ENCODE results near the gene RSPRY1. TPM values are rescaled to one million over a fixed set of nuclear protein-coding genes. Genes with fewer than 3 reads are reported as not detected.

RSPRY1 gene
- total and polyA plus RNA-seq, 5 donors from 2014 or later: 25.7 to 46.4 (median 31.7) TPM

- peaks cover 15 to 63% (median 25%) of the 10 kb centered on the region in 4 donors for H3K4me1 Mint-ChIP-seq
- DNase-seq (no peak), ATAC-seq (ENCODE audit: low read depth in 2 of 2) (no peak)
- no peaks in the 10 kb centered on the region for H3K9me3 Mint-ChIP-seq
- H3K9me3 ChIP-seq (ENCODE audit: control insufficient read depth in 2 of 2, low read length in 2 of 2): no peaks in the 10 kb centered on the region
- H3K36me3 ChIP-seq (ENCODE audit: control insufficient read depth, insufficient read depth, low read length): peaks cover 2% of the 10 kb centered on the region
- no peak overlapping the region for H3K27ac ChIP-seq (ENCODE audit: insufficient read depth, low read length, poor library complexity, severe bottlenecking)
- H3K27ac Mint-ChIP-seq: peak overlapping the region in 1 of 3 donors; percentile 92
- no peaks in the 10 kb centered on the region for H3K27me3 Mint-ChIP-seq
- H3K4me3 Mint-ChIP-seq: no peak overlapping the region
- H3K4me3 ChIP-seq (ENCODE audit: low read depth, low read length): no peak overlapping the region
- H3K36me3 Mint-ChIP-seq: peaks cover 14% of the 10 kb centered on the region
- H3K27me3 ChIP-seq (ENCODE audit: control insufficient read depth, insufficient read depth, low read length): no peaks in the 10 kb centered on the region
- H3K4me1 ChIP-seq (ENCODE audit: control insufficient read depth, insufficient read depth, low read length, poor library complexity, severe bottlenecking): peaks cover 31% of the 10 kb centered on the region
Observed at GRCh38 chr16:57143149-57143921, 42.8 kb upstream of the RSPRY1 start.

DNA sequence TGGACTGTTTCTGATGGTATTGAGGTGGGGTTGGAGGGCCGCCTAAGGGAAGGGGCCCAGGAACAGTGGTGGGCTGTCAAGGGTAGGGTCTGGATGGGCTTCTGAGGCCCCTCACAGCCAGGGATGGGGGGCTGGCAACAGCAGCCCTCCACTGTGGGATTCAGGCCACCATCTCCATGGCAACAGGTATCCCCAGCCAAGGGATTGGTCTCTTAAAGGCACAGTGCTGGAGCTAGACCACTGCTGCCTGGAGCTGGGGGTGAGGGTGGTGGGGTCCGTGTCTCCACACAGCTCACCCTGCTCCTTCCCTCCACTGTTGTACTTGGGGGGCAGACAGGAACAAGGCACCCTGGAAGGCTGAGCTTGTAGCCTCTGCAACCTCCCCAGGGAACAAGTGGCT, 42.1 kb upstream of the RSPRY1 start:
- H3K27ac Mint-ChIP-seq: peak overlapping the region in 1 of 3 donors; percentile 80
- no peaks in the 10 kb centered on the region for H3K9me3 Mint-ChIP-seq
- no peak for ATAC-seq (ENCODE audit: low read depth in 2 of 2)
- H3K36me3 ChIP-seq (ENCODE audit: control insufficient read depth, insufficient read depth, low read length): peaks cover 5% of the 10 kb centered on the region
- no peaks in the 10 kb centered on the region for H3K9me3 ChIP-seq (ENCODE audit: control insufficient read depth in 2 of 2, low read length in 2 of 2)
- DNase-seq: no peak
- H3K27me3 Mint-ChIP-seq: no peaks in the 10 kb centered on the region
- no peaks in the 10 kb centered on the region for H3K27me3 ChIP-seq (ENCODE audit: control insufficient read depth, insufficient read depth, low read length)
- H3K27ac ChIP-seq (ENCODE audit: insufficient read depth, low read length, poor library complexity, severe bottlenecking): no peak overlapping the region
- peaks cover 11 to 59% (median 23%) of the 10 kb centered on the region in 4 donors for H3K4me1 Mint-ChIP-seq
- H3K36me3 Mint-ChIP-seq: peaks cover 12% of the 10 kb centered on the region
- H3K4me1 ChIP-seq (ENCODE audit: control insufficient read depth, insufficient read depth, low read length, poor library complexity, severe bottlenecking): peaks cover 31% of the 10 kb centered on the region
- H3K4me3 Mint-ChIP-seq: no peak overlapping the region
- no peak overlapping the region for H3K4me3 ChIP-seq (ENCODE audit: low read depth, low read length)

DNA sequence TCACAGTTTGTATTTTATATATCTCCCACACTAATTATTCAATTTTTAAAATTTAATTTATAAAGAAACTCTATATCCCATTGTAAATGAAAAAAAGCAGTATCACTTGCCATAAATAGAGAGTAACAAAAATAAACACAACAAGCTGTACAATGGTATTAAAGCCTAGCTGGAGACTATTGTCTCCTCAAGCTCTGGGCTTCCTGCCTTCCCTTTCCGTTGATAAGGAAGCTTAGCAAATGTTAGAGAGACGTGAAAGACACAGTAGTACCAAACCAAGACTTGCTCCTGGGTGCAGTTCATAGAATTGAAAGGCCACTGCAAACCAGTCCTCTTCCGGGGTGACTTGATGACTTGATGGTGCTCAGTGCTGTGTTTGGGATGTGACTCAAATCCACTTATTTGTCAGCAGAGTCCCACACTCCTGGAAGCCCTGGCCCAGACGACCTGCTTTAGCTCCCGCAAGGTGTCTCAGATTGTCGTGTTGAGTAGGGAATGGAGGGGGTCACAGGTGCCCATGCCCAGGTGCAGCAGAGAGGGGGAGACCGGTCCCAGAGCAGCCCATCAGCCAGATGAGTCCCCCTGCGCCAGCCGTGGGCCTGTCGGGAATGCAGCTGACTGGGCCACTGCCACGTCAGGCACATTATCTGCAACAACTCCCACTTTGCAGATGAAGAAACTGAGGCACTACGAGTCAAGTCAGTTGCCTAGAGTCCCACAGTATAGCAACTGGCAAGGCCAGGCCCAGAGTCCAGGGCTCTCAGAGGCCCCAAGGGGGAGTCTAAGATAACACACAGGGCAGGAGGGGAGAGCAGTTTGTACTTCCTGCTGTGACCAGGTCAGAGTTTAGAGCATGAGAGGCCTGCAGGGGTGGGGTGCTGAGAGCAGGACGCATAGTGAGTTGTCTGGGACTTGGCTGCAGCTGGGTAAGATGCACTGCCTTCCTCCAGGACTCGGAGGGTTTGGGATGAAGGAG, 40.8 kb upstream of the RSPRY1 start:
- peak overlapping the region in 1 of 3 donors; percentile 77 for H3K27ac Mint-ChIP-seq
- no peak for DNase-seq
- no peaks in the 10 kb centered on the region for H3K27me3 ChIP-seq (ENCODE audit: control insufficient read depth, insufficient read depth, low read length)
- H3K4me3 Mint-ChIP-seq: no peak overlapping the region
- H3K4me1 Mint-ChIP-seq: peaks cover 6 to 46% (median 18%) of the 10 kb centered on the region in 4 donors
- H3K27ac ChIP-seq (ENCODE audit: insufficient read depth, low read length, poor library complexity, severe bottlenecking): no peak overlapping the region
- H3K36me3 ChIP-seq (ENCODE audit: control insufficient read depth, insufficient read depth, low read length): peaks cover 5% of the 10 kb centered on the region
- no peaks in the 10 kb centered on the region for H3K9me3 ChIP-seq (ENCODE audit: control insufficient read depth in 2 of 2, low read length in 2 of 2)
- H3K36me3 Mint-ChIP-seq: peaks cover 8% of the 10 kb centered on the region
- no peak overlapping the region for H3K4me3 ChIP-seq (ENCODE audit: low read depth, low read length)
- H3K4me1 ChIP-seq (ENCODE audit: control insufficient read depth, insufficient read depth, low read length, poor library complexity, severe bottlenecking): peaks cover 31% of the 10 kb centered on the region
- H3K9me3 Mint-ChIP-seq: no peaks in the 10 kb centered on the region
- no peaks in the 10 kb centered on the region for H3K27me3 Mint-ChIP-seq
- ATAC-seq (ENCODE audit: low read depth in 2 of 2): no peak

DNA sequence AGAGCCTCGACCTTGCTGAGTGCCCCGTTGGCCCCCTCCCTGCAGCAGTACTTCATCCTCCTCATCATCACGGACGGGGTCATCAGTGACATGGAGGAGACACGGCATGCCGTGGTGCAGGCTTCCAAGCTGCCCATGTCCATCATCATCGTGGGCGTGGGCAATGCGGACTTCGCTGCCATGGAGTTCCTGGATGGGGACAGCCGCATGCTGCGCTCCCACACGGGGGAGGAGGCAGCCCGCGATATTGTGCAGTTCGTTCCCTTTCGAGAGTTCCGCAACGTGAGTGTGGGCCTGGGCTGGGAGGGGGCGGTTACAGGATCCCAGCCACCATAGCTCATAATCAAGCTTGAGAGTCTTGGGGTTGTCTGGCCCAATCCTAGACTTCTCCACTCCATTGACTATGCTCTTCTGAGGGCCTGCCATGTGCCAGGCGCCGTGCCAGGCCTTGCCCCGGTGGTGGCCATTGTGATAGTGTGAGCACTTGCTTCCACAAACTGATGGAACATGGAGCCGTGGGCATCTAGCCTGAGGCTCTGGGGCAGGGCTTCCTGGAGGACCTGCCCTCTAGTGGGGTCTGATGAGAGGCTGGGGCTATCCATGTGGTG, 40.0 kb upstream of the RSPRY1 start:
- Histone ChIP-seq H3K27me3 (ENCODE audit: control insufficient read depth, insufficient read depth, low read length) (no peaks in the 10 kb centered on the region), H3K4me3 (ENCODE audit: low read depth, low read length) (no peak overlapping the region), H3K4me1 (ENCODE audit: control insufficient read depth, insufficient read depth, low read length, poor library complexity, severe bottlenecking) (peaks cover 25% of the 10 kb centered on the region), H3K9me3 (ENCODE audit: control insufficient read depth in 2 of 2, low read length in 2 of 2) (no peaks in the 10 kb centered on the region), H3K36me3 (ENCODE audit: control insufficient read depth, insufficient read depth, low read length) (peaks cover 10% of the 10 kb centered on the region), H3K27ac (ENCODE audit: insufficient read depth, low read length, poor library complexity, severe bottlenecking) (no peak overlapping the region)
- Mint-ChIP-seq H3K36me3 (peaks cover 13% of the 10 kb centered on the region), H3K4me1 (peaks cover 6 to 39% (median 15%) of the 10 kb centered on the region in 4 donors), H3K9me3 (no peaks in the 10 kb centered on the region), H3K4me3 (no peak overlapping the region), H3K27ac (peak overlapping the region in 1 of 3 donors; percentile 52), H3K27me3 (no peaks in the 10 kb centered on the region)
- ATAC-seq (ENCODE audit: low read depth in 2 of 2) (no peak), DNase-seq (no peak)

- Histone ChIP-seq H3K27me3 (ENCODE audit: control insufficient read depth, insufficient read depth, low read length) (no peaks in the 10 kb centered on the region), H3K27ac (ENCODE audit: insufficient read depth, low read length, poor library complexity, severe bottlenecking) (no peak overlapping the region), H3K9me3 (ENCODE audit: control insufficient read depth in 2 of 2, low read length in 2 of 2) (no peaks in the 10 kb centered on the region), H3K4me3 (ENCODE audit: low read depth, low read length) (no peak overlapping the region), H3K36me3 (ENCODE audit: control insufficient read depth, insufficient read depth, low read length) (peaks cover 10% of the 10 kb centered on the region), H3K4me1 (ENCODE audit: control insufficient read depth, insufficient read depth, low read length, poor library complexity, severe bottlenecking) (peaks cover 19% of the 10 kb centered on the region)
- DNase-seq (no peak), ATAC-seq (ENCODE audit: low read depth in 2 of 2) (no peak)
- H3K9me3 Mint-ChIP-seq: no peaks in the 10 kb centered on the region
- peaks cover 14% of the 10 kb centered on the region for H3K36me3 Mint-ChIP-seq
- no peaks in the 10 kb centered on the region for H3K27me3 Mint-ChIP-seq
- H3K27ac Mint-ChIP-seq: peak overlapping the region in 1 of 3 donors; percentile 52
- peaks cover 4 to 33% (median 11%) of the 10 kb centered on the region in 4 donors for H3K4me1 Mint-ChIP-seq
- no peak overlapping the region for H3K4me3 Mint-ChIP-seq
Observed at GRCh38 chr16:57146735-57147134, 39.4 kb upstream of the RSPRY1 start.

- Histone ChIP-seq H3K4me3 (ENCODE audit: low read depth, low read length) (no peak overlapping the region), H3K27me3 (ENCODE audit: control insufficient read depth, insufficient read depth, low read length) (no peaks in the 10 kb centered on the region), H3K9me3 (ENCODE audit: control insufficient read depth in 2 of 2, low read length in 2 of 2) (no peaks in the 10 kb centered on the region), H3K27ac (ENCODE audit: insufficient read depth, low read length, poor library complexity, severe bottlenecking) (peak overlapping the region; percentile 0), H3K36me3 (ENCODE audit: control insufficient read depth, insufficient read depth, low read length) (peaks cover 18% of the 10 kb centered on the region), H3K4me1 (ENCODE audit: control insufficient read depth, insufficient read depth, low read length, poor library complexity, severe bottlenecking) (peaks cover 10% of the 10 kb centered on the region)
- Mint-ChIP-seq H3K4me3 (no peak overlapping the region), H3K36me3 (peaks cover 16% of the 10 kb centered on the region), H3K4me1 (peaks cover 0 to 25% (median 6%) of the 10 kb centered on the region in 4 donors), H3K9me3 (no peaks in the 10 kb centered on the region), H3K27me3 (no peaks in the 10 kb centered on the region), H3K27ac (peak overlapping the region in 2 of 3 donors; percentile 66 to 67)
- ATAC-seq (ENCODE audit: low read depth in 2 of 2): no peak
- DNase-seq: no peak
Observed at GRCh38 chr16:57147381-57148221, 38.5 kb upstream of the RSPRY1 start.

DNA sequence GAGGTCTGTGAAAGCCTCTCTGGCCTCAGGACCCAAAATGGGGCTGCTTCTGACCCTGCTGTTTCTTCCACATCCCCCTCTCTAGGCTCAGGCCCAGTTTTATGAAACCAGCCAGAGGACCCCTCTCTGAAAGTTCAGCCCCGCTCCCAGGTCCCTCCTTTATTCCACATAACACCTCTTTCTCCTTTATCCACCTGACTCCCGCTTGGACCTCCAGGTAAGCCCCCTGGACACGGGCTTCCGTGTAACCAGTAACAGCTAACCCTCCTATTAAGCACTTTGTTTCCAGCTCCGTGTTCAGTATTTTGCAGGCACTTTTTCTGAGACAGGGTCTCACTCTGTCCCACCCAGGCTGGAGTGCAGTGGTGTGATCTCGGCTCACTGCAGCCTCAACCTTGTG, 37.6 kb upstream of the RSPRY1 start:
- no peaks in the 10 kb centered on the region for H3K27me3 Mint-ChIP-seq
- Histone ChIP-seq H3K36me3 (ENCODE audit: control insufficient read depth, insufficient read depth, low read length) (peaks cover 25% of the 10 kb centered on the region), H3K4me3 (ENCODE audit: low read depth, low read length) (no peak overlapping the region), H3K9me3 (ENCODE audit: control insufficient read depth in 2 of 2, low read length in 2 of 2) (no peaks in the 10 kb centered on the region), H3K27me3 (ENCODE audit: control insufficient read depth, insufficient read depth, low read length) (no peaks in the 10 kb centered on the region), H3K27ac (ENCODE audit: insufficient read depth, low read length, poor library complexity, severe bottlenecking) (peak overlapping the region; percentile 0), H3K4me1 (ENCODE audit: control insufficient read depth, insufficient read depth, low read length, poor library complexity, severe bottlenecking) (peaks cover 1% of the 10 kb centered on the region)
- H3K36me3 Mint-ChIP-seq: peaks cover 25% of the 10 kb centered on the region
- H3K9me3 Mint-ChIP-seq: no peaks in the 10 kb centered on the region
- DNase-seq (no peak), ATAC-seq (ENCODE audit: low read depth in 2 of 2) (no peak)
- peak overlapping the region in 1 of 3 donors; percentile 67 for H3K27ac Mint-ChIP-seq
- H3K4me1 Mint-ChIP-seq: peaks cover 0 to 16% (median 6%) of the 10 kb centered on the region in 4 donors
- H3K4me3 Mint-ChIP-seq: no peak overlapping the region

Data from CD4-positive, CD25-positive, alpha-beta regulatory T cell (primary cell).